GM18499 (cell line): ENCODE data around the gene BOD1L1.

Source experiments
- ATAC-seq: cut with Tn5 transposase; IDR thresholded peaks from one replicate; pipeline ENCODE4 v1.9.1; 2021; ENCODE audit warnings: moderate number of reproducible peaks; ENCODE audit not compliant: insufficient read depth, unreplicated experiment

BOD1L1 gene

DNA sequence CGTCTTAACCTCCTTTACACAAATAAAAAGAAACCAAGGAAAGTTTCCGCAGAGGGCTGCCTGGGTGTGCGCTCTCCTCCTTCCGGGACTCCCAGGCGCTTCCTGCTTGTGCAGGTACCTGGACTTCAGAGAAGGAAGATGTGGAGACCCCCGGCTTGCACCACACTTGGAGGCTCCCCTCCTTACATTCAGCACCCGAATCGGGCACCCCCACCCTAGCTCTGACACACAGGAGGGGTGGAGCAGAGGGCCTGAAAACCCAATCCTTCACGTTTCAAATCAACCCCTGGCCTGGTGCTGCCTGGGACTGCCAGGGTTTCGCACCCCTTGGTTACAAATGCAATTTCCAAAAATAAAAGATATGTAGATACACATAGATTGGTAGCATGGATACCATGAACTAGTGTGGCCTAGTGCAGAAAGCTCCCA is 86.3 kb downstream of the BOD1L1 start:
- ATAC-seq = no peak

- no peak for ATAC-seq
Observed at GRCh38 chr4:13540446-13541175, 86.9 kb downstream of the BOD1L1 start.

DNA sequence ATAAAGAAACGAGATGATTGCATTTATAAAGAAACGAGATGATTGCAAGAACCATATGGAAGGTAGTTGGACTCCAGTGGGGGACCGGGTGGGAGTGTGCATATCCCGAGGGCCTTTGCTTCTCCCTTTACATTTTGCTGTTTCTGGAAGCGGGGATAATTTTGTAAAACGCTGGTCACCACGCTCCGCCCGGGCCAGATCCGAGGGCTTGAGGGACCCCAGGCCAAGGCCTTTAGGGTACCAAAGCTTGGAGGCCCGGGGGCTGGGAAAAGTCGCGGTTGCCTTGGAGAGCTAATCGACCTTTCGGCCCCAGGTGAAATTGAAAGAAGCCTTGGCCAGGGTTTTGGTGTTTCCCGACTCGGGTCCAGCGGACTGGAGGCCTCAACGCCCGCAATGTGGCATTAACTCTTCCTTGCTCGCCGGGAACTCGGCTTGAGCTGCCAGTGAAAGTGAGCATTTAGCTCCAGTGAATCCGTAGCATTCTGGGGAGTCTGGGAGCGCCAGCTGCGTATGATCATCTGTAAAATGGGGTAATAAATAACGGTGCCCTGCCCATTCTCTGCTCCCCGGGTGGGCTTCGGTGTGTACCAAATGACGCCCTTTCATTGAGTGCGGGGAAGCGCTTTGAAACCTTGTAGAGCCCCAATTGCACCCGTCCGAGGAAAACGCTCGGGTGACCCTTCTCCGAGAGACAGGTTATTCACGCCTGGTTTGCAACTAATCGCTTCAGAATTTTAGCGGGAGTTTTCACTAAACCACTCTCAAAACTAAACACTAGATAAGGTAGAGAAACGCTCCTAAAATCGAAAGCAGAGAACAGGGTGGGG is 87.7 kb downstream of the BOD1L1 start:
- no peak for ATAC-seq

GRCh38 chr4:13539047-13539618 is 88.4 kb downstream of the BOD1L1 start:
- no peak for ATAC-seq

- no peak for ATAC-seq
Observed at GRCh38 chr4:13538427-13538973, 89.0 kb downstream of the BOD1L1 start.

DNA sequence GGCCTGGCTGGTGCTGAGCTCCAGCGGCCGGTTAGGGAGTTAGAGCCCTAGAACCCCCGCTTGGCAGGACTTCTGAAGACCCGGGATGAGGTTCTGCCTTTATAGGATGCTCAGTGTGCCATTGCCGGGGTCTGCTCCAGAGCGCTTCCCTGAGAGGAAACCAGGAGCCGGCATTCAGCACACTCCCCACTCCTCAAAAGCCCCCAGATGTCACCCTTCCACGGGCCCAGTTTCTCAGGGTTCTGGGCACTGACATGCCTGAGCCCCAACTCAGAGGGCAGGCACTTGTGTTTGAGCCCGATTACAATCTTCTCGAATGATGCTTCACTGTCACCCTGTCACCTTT is 89.7 kb downstream of the BOD1L1 start:
- no peak for ATAC-seq

- no peak for ATAC-seq
Observed at GRCh38 chr4:13537011-13537831, 90.3 kb downstream of the BOD1L1 start.

- no peak for ATAC-seq
Observed at GRCh38 chr4:13536607-13537006, 90.9 kb downstream of the BOD1L1 start.

DNA sequence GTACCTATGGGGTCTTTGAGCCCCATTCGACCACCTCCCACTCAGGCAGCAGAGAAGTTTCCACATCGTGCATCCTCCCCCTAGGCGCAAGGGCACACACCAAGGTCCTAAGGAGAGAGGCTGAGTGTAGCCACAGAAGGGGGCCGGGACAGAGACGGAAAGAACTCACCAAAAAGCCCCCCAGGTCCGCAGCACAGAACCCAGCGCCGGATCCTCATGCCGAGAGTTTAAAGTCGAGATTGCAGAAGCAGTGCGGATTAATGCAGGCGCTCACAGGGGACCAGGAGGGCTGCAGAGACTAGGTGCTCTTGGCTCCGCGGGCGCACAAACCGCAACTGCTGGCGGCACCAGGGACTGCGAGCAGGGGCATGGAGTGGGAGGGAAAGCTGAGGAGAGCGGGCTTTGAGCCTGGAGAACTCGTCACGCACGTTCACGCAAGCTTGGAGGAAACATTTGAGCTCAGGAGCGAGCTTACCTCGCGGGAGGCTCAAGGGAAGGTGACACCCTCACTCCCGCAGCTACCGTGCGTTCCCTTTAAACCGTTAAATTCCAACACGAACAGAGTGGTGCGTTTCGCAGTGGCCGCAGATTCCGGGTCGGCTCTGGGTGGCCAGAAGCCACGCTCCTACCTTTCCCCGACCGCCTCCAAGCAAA is 91.7 kb downstream of the BOD1L1 start:
- ATAC-seq = no peak

GRCh38 chr4:13535118-13535517 is 92.4 kb downstream of the BOD1L1 start:
- ATAC-seq = no peak

- ATAC-seq = no peak
Observed at GRCh38 chr4:13534344-13535063, 93.0 kb downstream of the BOD1L1 start.

GRCh38 chr4:13533670-13534343 is 93.7 kb downstream of the BOD1L1 start:
- no peak for ATAC-seq

DNA sequence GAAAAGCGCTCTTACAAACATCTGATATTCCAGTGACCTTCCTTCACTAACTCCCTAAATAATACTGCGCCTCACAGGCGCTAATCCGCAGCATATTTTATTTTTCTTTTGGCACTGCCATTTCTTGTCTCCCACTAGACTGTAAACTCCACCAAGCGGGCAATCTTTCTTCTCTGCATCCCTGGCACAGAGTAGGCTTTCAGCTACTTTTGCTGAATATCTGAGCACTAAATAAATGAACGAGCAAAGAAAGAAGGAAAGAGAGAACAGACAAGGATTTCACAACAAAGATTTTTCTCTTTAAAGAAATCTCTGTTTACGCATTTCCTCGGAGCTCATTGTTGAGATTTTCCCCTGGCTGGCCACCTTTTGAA is 95.9 kb downstream of the BOD1L1 start:
- no peak for ATAC-seq

- no peak for ATAC-seq
Observed at GRCh38 chr4:13530823-13531624, 96.5 kb downstream of the BOD1L1 start.

DNA sequence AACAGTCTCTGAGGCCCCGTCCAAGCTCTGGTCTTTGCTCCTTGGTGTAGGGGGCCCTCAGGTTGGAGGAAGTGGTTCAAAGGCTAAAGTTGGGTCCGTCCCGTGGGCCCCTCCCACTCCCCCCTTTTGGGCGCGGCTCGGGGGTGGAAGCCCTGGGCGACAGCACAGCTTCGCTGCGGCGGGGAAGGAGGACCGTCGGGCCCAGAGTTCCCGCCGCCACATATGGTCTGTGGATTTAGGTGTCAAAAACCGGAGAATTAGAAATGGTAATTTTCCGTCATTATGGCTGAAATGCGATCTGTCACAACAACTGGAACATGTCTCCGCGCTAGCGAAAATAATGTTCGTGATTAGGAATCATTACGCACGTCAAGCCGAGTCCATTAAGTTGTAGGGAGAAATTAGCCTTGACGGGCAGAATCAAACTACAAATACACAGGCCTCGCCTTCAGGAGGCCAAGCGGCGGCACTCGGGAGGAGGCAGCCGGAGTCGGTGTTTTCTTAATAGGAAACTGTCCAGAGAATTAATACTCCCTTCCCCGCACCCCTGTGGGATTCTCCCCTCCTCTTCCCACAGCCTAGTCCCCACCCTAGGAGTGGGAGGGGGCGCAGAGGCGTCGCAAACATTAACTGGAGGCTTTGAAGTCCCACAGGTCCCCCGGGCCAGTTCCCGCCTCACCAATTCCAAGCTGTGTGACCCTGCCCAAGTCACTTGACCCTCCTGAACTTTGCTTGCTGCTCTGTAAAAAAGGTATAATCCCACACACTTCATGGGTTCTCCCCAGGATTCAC is 98.2 kb downstream of the BOD1L1 start:
- ATAC-seq = no peak

DNA sequence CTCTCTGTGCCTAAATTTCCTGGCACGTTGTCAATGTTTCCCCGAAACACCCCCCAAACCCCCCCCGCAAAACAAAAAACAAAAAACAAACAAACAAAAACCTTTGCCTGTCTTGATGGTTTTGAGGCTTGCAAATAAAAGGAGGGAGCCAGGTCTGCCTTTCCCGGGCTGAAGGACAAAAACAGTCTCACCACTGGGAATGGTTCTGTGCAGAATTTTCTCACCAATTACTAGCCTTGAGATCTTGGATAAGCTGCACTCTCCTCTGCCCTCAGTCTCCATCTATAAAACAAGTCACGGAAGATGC is 98.8 kb downstream of the BOD1L1 start:
- ATAC-seq = no peak
